Endothelial cell of hepatic sinusoid (primary cell): ENCODE measurements around the gene EPHA10.
"Not testable (repeated sequence)": the region's sequence is repeated elsewhere in the genome, so short reads cannot be mapped to it uniquely, and the experiment has no call there.

Source experiments
- in situ Hi-C: cut with HindIII; loops from 2 replicates; pipeline ENCODE4 v1.10.0; 2017; ENCODE audit warnings: low sequenced_read_pairs

EPHA10 gene

GRCh38 chr1:37737975-37738374 lies 26.9 kb downstream of the EPHA10 start:
- in situ Hi-C loops: not testable (repeated sequence)

DNA sequence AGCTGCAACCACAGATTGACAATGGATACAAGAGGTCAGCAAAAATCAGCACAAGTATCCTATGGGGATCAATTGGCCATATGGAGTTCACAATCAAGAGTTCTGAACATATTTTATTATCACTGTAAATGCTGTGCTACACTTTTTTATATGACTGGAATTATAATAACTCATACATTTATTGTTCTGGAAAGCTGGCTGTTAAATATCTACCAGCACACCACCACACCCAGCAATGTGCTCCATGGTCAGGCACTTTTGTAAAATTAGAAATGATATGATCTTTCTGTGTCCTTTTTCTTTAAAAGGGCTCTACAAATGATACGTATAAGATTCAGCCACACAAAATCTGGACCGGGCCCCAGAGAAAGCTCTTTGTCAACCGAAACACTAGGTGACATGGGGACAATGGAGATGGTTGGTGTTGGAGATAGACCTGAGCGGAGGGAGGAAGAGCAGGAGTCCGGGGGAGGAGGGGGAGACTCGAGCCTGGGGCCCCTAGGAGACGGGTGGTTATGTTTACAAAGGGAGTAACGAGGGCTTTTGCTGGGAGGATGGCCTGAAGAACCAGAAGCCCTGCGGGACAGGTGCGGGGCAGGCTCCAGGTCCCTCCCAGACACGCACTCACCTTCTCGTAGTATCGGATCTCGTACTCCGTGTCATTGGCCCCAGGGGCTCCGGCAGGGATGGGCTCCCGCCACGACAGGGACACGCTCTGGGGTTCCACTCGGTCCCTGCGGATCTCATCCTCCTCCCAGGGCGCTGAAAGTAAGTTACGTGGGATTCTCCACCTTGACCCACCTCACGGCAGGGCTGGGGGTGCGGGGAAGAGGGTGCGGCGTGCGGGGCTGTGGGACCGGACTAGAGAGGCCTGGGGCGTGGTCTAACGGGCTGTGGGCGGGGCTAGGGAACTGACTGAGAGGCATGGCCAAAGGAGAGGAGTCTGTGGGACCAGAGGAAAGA lies 30.0 kb downstream of the EPHA10 start:
- in situ Hi-C loops: no loop called here

- in situ Hi-C loops: no loop called here
These were observed 32.7 kb downstream of the EPHA10 start for GRCh38 chr1:37732111-37732780.

DNA sequence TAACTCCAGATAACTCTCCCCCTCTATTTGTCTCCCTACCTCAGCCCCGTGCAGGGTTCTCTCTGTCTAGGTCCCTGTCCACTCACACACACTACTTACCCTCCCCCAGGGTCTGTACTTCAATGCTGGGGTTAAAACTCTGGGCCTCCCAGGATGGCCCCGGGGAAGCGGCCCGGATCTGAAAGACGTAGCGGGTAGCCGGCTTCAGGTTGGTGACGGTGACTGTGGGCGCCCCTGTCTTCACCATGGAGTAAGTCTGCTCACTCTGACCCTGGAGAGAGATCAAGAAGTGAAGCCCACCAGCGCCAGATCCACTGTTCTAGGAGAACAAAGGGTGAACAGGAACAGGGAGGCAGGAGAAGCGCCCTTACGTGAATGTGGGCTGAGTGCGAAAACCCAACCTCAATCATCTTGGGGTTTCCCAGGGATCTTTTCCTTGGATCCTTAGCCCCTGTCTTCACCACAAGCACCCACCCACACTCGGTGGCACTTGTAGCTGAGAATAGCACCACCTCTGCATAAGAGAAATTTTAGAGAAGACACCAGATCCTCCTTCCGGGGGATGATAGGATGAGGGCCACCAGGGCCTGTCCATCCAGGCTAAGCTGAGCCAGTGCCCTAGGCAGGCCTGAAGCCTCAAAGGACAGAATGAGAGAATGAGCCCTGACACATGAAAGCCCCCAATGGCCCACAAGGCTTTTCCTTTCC lies 33.5 kb downstream of the EPHA10 start:
- in situ Hi-C loops: no loop called here

DNA sequence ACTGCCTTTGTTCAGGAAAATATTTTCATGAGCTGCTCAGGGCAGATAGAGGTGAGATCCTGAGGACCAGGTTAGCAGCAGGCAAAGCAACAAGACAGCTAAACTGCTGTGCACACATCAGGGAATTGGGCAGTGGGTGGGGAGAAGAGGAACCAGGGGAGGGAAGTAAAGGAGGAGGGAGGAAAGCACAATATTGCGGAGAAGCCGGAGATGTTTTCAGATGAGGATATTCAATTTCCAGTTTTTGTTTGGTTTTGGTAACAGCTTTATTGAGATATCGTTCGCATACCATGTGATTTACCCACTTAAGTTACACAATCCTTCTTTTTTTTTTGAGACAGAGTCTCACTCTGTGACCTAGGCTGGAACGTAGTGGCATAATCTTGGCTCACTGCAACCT lies 34.5 kb downstream of the EPHA10 start:
- in situ Hi-C loops: no loop called here

DNA sequence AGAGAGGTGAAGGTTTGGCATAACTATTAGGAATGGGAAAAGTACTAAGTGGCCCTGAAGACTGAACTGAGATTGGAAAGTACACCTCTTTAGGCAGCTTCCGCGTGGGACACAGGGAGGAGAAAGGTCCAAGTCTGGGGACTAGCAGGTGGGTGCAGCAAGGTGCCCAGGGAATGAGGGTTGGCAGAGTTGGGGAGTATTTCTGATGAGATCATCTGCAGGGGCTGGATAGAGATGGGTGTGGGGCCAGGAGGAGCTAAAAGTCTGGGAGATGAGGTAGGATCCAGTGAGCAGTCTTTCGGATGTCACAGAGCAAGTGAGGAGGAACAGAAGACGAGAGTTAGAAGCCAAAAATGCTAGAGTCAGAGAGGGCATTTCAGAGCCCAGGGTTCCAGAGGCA lies 36.5 kb downstream of the EPHA10 start:
- in situ Hi-C loops: no loop called here

DNA sequence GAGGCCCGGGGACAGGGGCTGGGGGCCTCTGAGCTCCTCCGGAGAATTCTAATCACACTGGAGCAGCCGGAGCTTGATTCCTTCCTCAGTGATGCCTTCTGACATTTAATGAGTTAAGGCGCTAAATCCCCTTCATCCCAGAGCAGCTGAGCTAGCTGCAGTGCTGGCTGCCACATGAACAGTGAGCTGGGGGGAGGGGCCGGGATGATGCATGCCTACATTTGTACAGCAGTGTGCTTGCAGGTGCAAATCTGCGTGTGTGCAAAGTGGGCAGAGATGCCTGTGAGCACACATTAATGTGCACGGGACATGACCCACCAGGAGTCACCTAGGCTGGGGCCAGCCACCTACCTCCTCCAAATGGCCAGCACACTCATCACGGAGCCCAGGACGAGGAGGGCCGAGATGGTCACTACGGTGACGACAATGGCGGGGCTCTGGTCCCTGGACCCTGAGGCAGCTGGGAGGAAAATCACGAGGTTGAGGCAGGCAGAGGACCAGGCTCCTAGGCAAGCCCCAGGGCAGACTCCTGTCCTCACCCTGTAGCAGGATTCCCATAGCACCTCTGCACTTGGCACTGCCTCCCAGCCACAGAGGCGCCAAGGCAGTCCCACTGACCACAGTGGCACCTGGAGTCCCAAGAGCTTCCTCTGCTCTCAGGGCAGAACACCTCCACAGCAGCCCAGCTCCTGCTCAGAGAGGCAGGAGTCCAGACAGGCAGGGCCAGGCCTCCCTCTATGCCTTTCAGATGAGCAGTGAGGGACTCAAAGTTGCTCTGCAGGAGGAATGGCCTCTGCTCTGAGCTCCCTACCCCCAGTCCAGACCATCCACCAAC lies 38.0 kb downstream of the EPHA10 start:
- in situ Hi-C loops: no loop called here

- in situ Hi-C loops: no loop called here
These were observed 38.9 kb downstream of the EPHA10 start for GRCh38 chr1:37725851-37726613.

GRCh38 chr1:37724575-37724974 lies 40.3 kb downstream of the EPHA10 start:
- in situ Hi-C loops: no loop called here

DNA sequence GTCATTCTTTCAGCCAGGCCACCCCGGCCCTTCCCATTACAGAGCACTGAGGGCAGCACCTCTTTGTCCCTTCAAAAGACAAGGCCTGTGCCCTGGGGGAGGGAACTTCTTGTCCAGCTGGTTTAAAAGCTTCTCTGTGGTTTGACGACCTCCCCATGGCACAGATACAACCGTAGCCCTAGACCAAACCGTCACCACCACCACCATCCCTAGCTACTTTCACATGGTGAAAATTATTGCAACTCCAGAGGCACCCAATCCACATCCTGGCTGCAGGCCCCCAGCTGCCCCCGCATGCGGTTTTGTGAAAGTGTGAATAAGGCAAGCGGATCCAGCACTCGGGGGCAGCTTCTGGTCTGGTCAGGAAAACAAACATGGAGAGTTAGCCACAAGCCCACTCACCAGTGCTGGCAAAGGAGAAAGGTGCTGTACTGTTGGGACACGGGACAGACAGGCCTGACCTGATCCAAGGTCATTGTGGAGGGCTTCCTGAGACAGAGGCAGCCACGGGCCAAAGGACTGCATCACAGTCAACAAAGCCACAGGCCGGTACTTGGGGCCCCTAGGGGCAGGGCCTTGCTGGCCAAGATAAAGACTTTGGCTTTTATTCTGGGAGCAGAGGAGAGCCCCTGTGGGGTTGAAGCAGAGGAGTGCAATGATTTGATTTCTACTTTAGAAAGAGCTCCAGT lies 41.4 kb downstream of the EPHA10 start:
- in situ Hi-C loops: no loop called here

DNA sequence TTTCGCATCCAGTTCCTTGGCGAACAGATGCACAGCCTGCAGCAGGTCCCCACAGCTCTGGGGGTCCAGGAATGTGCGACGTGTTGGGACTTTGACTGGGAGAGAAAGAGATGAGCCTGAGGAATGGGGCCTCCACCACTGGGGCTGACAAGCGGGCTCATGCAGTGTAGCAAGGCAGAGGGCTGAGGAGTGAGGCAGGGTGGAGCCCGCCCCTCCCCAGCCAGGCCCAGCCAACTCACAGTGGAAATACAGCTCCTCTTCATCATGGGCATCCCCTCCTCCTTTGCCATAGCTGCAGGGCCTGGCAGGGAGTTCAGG lies 41.9 kb downstream of the EPHA10 start:
- in situ Hi-C loops: no loop called here

GRCh38 chr1:37722181-37723071 lies 42.5 kb downstream of the EPHA10 start:
- in situ Hi-C loops: no loop called here

DNA sequence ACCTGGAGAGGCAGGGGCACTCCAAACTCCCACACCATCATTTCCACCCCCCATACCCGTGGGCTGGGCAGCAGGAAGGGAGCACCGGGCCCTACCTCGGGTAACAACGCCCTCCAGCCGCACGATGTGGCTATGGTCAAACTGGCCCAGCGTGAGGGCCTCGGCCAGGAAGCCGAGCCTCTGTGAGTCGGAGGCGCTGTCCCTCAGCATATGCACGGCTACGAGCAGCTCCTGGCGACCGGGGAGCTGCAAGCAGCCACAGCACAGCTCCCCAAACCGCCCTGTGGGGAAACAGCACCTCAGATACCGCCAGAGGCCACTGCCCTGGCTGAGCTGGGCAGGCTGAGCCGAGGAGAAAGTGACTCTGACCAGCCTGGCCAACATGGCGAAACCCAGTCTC lies 43.4 kb downstream of the EPHA10 start:
- in situ Hi-C loops: no loop called here

- in situ Hi-C loops: no loop called here
These were observed 44.4 kb downstream of the EPHA10 start for GRCh38 chr1:37720231-37721130.

- in situ Hi-C loops: no loop called here
These were observed 45.2 kb downstream of the EPHA10 start for GRCh38 chr1:37719572-37720195.

DNA sequence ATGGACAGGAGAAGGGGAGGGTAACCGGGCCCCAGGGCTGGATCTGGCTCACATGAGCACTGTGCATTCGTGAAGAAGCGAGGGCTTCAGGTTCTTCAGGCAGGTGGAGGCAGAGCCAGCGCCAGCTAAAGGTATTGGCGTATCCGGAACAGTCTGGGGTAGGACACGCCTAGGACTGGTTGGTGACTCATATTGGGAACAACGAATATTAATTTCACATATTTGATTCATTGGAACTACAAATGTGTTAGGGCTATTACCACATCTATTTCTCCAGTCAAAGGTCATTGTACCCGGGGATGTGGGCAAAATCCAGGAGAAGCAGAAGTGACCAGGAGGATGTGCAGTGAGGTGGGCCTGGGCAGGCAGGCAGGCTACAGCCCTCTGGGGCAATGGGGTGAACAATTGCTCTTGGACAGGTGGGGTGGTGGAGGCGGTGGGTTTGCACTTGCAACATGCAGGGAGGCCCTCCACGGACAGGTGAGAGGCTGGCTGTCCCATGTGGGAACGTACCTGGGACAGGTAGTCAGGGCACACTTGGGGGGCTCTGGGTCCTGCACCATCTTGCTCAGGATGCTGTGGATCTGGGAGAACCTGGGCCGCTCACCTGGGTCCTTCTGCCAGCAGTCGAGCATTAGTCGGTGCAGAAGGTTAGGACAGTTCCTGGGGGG lies 45.9 kb downstream of the EPHA10 start:
- in situ Hi-C loops: no loop called here
